HCT116 (cell line): Measurements from ENCODE around the gene IVD. TPM values are rescaled to one million over a fixed set of nuclear protein-coding genes. Genes with fewer than 3 reads are reported as not detected.

Source experiments
- ATAC-seq: fragments of 200-7000 bp; cut with Tn5 transposase; 2 replicates; pipeline ENCODE4 v1.9.1; 2020; ENCODE audit warnings: mild to moderate bottlenecking, moderate library complexity
- BruUV-seq: library from RNA; stranded (reverse); fragments of 400-500 nt; replicated peaks from 2 replicates; lab custom pipeline; 2021; lab: Mats Ljungman, UMichigan
- CTCF ChIA-PET: fragments of 300-600 bp; sonication (Branson Sonifier 250); formaldehyde crosslinking; loops from one replicate; lab custom pipeline; 2021; ENCODE audit warnings: antibody characterized with exemption; lab: Charles Lee
- POLR2A ChIA-PET: fragments of 300-600, 350-600 bp; sonication (Branson Sonifier 250); formaldehyde crosslinking; loops from one replicate; lab custom pipeline; 2021; ENCODE audit warnings: antibody characterized with exemption; lab: Charles Lee
- RAD21 ChIA-PET, 2 experiments: fragments of 300-600 bp; sonication (Branson Sonifier 250); formaldehyde crosslinking; loops; one replicate each; lab custom pipeline; 2023; ENCODE audit warnings: low total read pairs in 2 of 2; ENCODE audit not compliant: uncharacterized antibody in 2 of 2, unreplicated experiment in 2 of 2, low non-redundant PET in 1 of 2; lab: Charles Lee
- DNase-seq: peaks from one replicate; pipeline ENCODE4 v3.0.0-alpha.2; 2010; ENCODE audit warnings: low read depth, low spot score
- H2AFZ ChIP-seq: fragments of 200-600 bp; shearing (Covaris generic), sonication (generic); 2 replicates; pipeline ENCODE4 v1.6.1; 2017; ENCODE audit warnings: low read depth, mixed run types, mixed read lengths, antibody characterized with exemption, low read length; ENCODE audit not compliant: poor library complexity, severe bottlenecking
- H3K27ac ChIP-seq: 2 replicates; pipeline ENCODE4 v1.5.1; 2012; ENCODE audit warnings: low read depth, low read length
- H3K27me3 ChIP-seq: fragments of 200-600 bp; sonication (generic); 2 replicates; pipeline ENCODE4 v1.6.1; 2016; ENCODE audit warnings: mixed run types, low read length, mixed read lengths; ENCODE audit not compliant: insufficient read depth
- H3K36me3 ChIP-seq, 2 experiments: fragments of 200-500 bp in 1 of 2; fragments of 200-600 bp in 1 of 2; sonication (Bioruptor generic) in 1 of 2; sonication (generic) in 1 of 2; 2 replicates each; pipeline versions ENCODE4 v1.5.1 to v1.6.1; 2014 to 2016; ENCODE audit warnings: low read length in 2 of 2, inconsistent platforms in 1 of 2, mixed read lengths in 1 of 2, mixed run types in 1 of 2; ENCODE audit not compliant: insufficient read depth in 2 of 2, control insufficient read depth in 1 of 2
- H3K4me1 ChIP-seq, 2 experiments: fragments of 200-600 bp in 1 of 2; sonication (generic) in 1 of 2; 2 replicates each; pipeline versions ENCODE4 v1.5.1 to v1.6.1; 2012 to 2017; ENCODE audit warnings: low read length in 2 of 2, inconsistent platforms in 1 of 2, mild to moderate bottlenecking in 1 of 2, mixed read lengths in 1 of 2, mixed run types in 1 of 2, moderate library complexity in 1 of 2; ENCODE audit not compliant: insufficient read depth in 2 of 2, control insufficient read depth in 1 of 2
- H3K4me2 ChIP-seq: fragments of 200-600 bp; sonication (generic); 2 replicates; pipeline ENCODE4 v1.6.1; 2017; ENCODE audit warnings: mixed run types, low read length, mixed read lengths
- H3K4me3 ChIP-seq, 2 experiments: fragments of 200-600 bp in 1 of 2; sonication (generic) in 1 of 2; replicated peaks in 1 of 2; 2 replicates each; pipeline ENCODE4 v1.5.1; 2011 to 2016; ENCODE audit warnings: low read length in 2 of 2, control low read depth in 1 of 2, low read depth in 1 of 2, mild to moderate bottlenecking in 1 of 2, mixed read lengths in 1 of 2, mixed run types in 1 of 2
- H3K79me2 ChIP-seq: fragments of 200-600 bp; sonication (generic); 2 replicates; pipeline ENCODE4 v1.6.1; 2017; ENCODE audit warnings: mild to moderate bottlenecking, mixed run types, low read length, moderate library complexity, mixed read lengths; ENCODE audit not compliant: insufficient read depth
- H3K9ac ChIP-seq: fragments of 200-600 bp; sonication (generic); 2 replicates; pipeline ENCODE4 v1.6.1; 2016; ENCODE audit warnings: low read length, mixed read lengths
- H3K9me2 ChIP-seq: fragments of 200-600 bp; sonication (generic), shearing (Covaris generic); 2 replicates; pipeline ENCODE4 v1.6.1; 2017; ENCODE audit warnings: mixed run types, mild to moderate bottlenecking, moderate library complexity; ENCODE audit not compliant: insufficient read depth
- H3K9me3 ChIP-seq, 2 experiments: fragments of 200-500 bp in 1 of 2; fragments of 200-600 bp in 1 of 2; sonication (Bioruptor generic) in 1 of 2; sonication (generic) in 1 of 2; 2 replicates each; pipeline ENCODE4 v1.6.1; 2014 to 2017; ENCODE audit warnings: low read length in 2 of 2, mixed read lengths in 2 of 2, inconsistent platforms in 1 of 2, low read depth in 1 of 2, mild to moderate bottlenecking in 1 of 2, mixed run types in 1 of 2, moderate library complexity in 1 of 2; ENCODE audit not compliant: control insufficient read depth in 1 of 2, insufficient read depth in 1 of 2
- H4K20me1 ChIP-seq: fragments of 200-600 bp; sonication (generic), shearing (Covaris generic); 2 replicates; pipeline ENCODE4 v1.6.1; 2017; ENCODE audit warnings: mixed run types, mild to moderate bottlenecking, moderate library complexity; ENCODE audit not compliant: insufficient read depth
- CEBPB ChIP-seq: IDR thresholded peaks from 2 replicates; pipeline ENCODE4 v1.6.1; 2012; ENCODE audit warnings: low read depth
- EGR1 ChIP-seq: IDR thresholded peaks from 2 replicates; pipeline ENCODE4 v1.6.1; 2012; ENCODE audit warnings: low read depth
- ELF1 ChIP-seq: IDR thresholded peaks from 2 replicates; pipeline ENCODE4 v1.6.1; 2012; ENCODE audit warnings: low read depth, borderline replicate concordance
- EZH2phosphoT487 ChIP-seq: fragments of 200-600 bp; IDR thresholded peaks from 2 replicates; pipeline ENCODE4 v1.6.1; 2018; ENCODE audit warnings: antibody characterized with exemption, borderline replicate concordance
- FOSL1 ChIP-seq: IDR thresholded peaks from 2 replicates; pipeline ENCODE4 v1.6.1; 2012; ENCODE audit warnings: low read depth
- JUND ChIP-seq: IDR thresholded peaks from 2 replicates; pipeline ENCODE4 v1.6.1; 2012
- POLR2A ChIP-seq: IDR thresholded peaks from 2 replicates; pipeline ENCODE4 v1.7.0; 2011; ENCODE audit warnings: borderline replicate concordance; ENCODE audit not compliant: insufficient read depth, insufficient read length; ENCODE audit errors: extremely low read depth
- RAD21 ChIP-seq: IDR thresholded peaks from 2 replicates; pipeline ENCODE4 v1.6.1; 2012; ENCODE audit warnings: low read depth, mild to moderate bottlenecking
- SIN3A ChIP-seq: IDR thresholded peaks from 2 replicates; pipeline ENCODE4 v1.6.1; 2012; ENCODE audit warnings: low read depth
- SP1 ChIP-seq: IDR thresholded peaks from 2 replicates; pipeline ENCODE4 v1.6.1; 2012; ENCODE audit warnings: low read depth
- YY1 ChIP-seq: IDR thresholded peaks from 2 replicates; pipeline ENCODE4 v1.6.1; 2011; ENCODE audit warnings: low read length, low read depth, moderate library complexity, mild to moderate bottlenecking; ENCODE audit not compliant: insufficient replicate concordance; ENCODE audit errors: extremely low read depth
- ZFX ChIP-seq: fragments of 450-650 bp; IDR thresholded peaks from 2 replicates; pipeline ENCODE4 v1.6.1; 2017
- intact Hi-C: fragments of 100-400 bp; cut with micrococcal nuclease; formaldehyde crosslinking; loops from 2 replicates; pipeline ENCODE4 v1.10.0; 2022
- total RNA-seq: library from RNA; stranded (reverse); gene quantifications from one replicate; pipeline ENCODE4 v1.2.1, GENCODE V29; 2021; ENCODE audit not compliant: unreplicated experiment
- TF ChIP-seq, protein P1 (sequence below): IDR thresholded peaks from 2 replicates; pipeline ENCODE4 v1.6.1; 2011; ENCODE audit warnings: mild to moderate bottlenecking, low read length, moderate library complexity; ENCODE audit not compliant: insufficient replicate concordance; ENCODE audit errors: extremely low read depth
- TF ChIP-seq, protein P2 (sequence below): IDR thresholded peaks from 2 replicates; pipeline ENCODE4 v1.6.1; 2012; ENCODE audit warnings: low read depth
- TF ChIP-seq, protein P3 (sequence below): IDR thresholded peaks from 2 replicates; pipeline ENCODE4 v1.6.1; 2012

Gene IVD
- total RNA-seq, 1 experiment from 2014 or later, result 65.6 TPM

DNA sequence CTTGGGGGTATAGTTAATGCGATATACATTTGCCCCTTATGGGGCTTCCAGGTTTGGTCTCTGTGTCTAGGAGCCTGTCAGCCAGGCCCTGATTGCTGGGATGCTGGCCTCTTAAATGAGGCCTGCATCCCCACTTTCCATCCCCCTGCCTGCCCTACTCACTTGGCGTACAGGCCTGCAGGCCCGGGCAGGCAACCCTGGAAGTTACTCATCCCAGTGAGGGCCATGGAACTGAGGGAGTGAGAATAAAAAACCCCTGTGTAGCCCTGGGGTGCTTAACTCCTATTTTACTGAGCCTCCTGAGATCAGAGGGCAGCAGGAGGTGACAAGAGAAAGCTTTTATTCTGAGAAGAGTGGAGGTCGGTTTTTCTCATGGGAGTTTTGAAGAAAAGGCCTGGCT lies 45.6 kb upstream of the IVD start:
- H3K4me2 ChIP-seq, result no peak overlapping the region
- H3K27ac ChIP-seq, result no peak overlapping the region
- no peaks in the 10 kb centered on the region for H3K9me3 ChIP-seq
- intact Hi-C loops, result no loop called here
- H3K9me2 ChIP-seq, result no peaks in the 10 kb centered on the region
- DNase-seq, result no peak
- no peaks in the 10 kb centered on the region for H3K79me2 ChIP-seq
- ChIA-PET POLR2A (no interaction called here), CTCF (no interaction called here), RAD21 (no interaction called here)
- H3K36me3 ChIP-seq, result no peaks in the 10 kb centered on the region
- H3K27me3 ChIP-seq, result no peaks in the 10 kb centered on the region
- H3K9ac ChIP-seq, result no peak overlapping the region
- no TSS peak for BruUV-seq
- H2AFZ ChIP-seq, result no peak overlapping the region
- TF ChIP-seq YY1 (no peak), SP1 (no peak), FOSL1 (no peak), CEBPB (no peak), JUND (no peak), ELF1 (no peak), ZFX (no peak), SIN3A (no peak), EGR1 (no peak), RAD21 (no peak), POLR2A (no peak), EZH2phosphoT487 (no peak)
- TF ChIP-seq, protein P1, sequence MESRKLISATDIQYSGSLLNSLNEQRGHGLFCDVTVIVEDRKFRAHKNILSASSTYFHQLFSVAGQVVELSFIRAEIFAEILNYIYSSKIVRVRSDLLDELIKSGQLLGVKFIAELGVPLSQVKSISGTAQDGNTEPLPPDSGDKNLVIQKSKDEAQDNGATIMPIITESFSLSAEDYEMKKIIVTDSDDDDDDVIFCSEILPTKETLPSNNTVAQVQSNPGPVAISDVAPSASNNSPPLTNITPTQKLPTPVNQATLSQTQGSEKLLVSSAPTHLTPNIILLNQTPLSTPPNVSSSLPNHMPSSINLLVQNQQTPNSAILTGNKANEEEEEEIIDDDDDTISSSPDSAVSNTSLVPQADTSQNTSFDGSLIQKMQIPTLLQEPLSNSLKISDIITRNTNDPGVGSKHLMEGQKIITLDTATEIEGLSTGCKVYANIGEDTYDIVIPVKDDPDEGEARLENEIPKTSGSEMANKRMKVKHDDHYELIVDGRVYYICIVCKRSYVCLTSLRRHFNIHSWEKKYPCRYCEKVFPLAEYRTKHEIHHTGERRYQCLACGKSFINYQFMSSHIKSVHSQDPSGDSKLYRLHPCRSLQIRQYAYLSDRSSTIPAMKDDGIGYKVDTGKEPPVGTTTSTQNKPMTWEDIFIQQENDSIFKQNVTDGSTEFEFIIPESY, result no peak
- TF ChIP-seq, protein P2, sequence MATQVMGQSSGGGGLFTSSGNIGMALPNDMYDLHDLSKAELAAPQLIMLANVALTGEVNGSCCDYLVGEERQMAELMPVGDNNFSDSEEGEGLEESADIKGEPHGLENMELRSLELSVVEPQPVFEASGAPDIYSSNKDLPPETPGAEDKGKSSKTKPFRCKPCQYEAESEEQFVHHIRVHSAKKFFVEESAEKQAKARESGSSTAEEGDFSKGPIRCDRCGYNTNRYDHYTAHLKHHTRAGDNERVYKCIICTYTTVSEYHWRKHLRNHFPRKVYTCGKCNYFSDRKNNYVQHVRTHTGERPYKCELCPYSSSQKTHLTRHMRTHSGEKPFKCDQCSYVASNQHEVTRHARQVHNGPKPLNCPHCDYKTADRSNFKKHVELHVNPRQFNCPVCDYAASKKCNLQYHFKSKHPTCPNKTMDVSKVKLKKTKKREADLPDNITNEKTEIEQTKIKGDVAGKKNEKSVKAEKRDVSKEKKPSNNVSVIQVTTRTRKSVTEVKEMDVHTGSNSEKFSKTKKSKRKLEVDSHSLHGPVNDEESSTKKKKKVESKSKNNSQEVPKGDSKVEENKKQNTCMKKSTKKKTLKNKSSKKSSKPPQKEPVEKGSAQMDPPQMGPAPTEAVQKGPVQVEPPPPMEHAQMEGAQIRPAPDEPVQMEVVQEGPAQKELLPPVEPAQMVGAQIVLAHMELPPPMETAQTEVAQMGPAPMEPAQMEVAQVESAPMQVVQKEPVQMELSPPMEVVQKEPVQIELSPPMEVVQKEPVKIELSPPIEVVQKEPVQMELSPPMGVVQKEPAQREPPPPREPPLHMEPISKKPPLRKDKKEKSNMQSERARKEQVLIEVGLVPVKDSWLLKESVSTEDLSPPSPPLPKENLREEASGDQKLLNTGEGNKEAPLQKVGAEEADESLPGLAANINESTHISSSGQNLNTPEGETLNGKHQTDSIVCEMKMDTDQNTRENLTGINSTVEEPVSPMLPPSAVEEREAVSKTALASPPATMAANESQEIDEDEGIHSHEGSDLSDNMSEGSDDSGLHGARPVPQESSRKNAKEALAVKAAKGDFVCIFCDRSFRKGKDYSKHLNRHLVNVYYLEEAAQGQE, result no peak
- TF ChIP-seq, protein P3, sequence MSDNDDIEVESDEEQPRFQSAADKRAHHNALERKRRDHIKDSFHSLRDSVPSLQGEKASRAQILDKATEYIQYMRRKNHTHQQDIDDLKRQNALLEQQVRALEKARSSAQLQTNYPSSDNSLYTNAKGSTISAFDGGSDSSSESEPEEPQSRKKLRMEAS, result no peak
- H4K20me1 ChIP-seq, result no peaks in the 10 kb centered on the region
- H3K4me1 ChIP-seq, result peaks cover 10 to 18% of the 10 kb centered on the region in 2 experiments
- H3K4me3 ChIP-seq, result no peak overlapping the region
- no peak for ATAC-seq
